Right ventricle myocardium inferior (tissue), 1 donor: ENCODE measurements around the gene ARID2. TPM values are rescaled to one million over a fixed set of nuclear protein-coding genes. Genes with fewer than 3 reads are reported as not detected.

ENCODE experiments used
- ATAC-seq: fragments of 200-7000 bp; cut with Tn5 transposase; one replicate; pipeline ENCODE4 v1.9.1; 2020; ENCODE audit warnings: mild to moderate bottlenecking, moderate library complexity
- DNase-seq: peaks from one replicate; pipeline ENCODE4 v3.0.0; 2021; ENCODE audit errors: missing footprints
- intact Hi-C: fragments of 100-400 bp; cut with DNase I; formaldehyde crosslinking; loops from one replicate; pipeline ENCODE4 v1.11.0; 2022
- long read RNA-seq: library from polyadenylated mRNA; unstranded; transcript quantifications from one replicate; pipeline ENCODE4 v2.0.0, GENCODE V29; 2021
- total RNA-seq: library from RNA; stranded (reverse); fragmentation: NEBNext Ultra II Directional; extraction: Animal tissue kit (Norgen Biotek cat#: 25700); gene quantifications from one replicate; pipeline ENCODE4 v1.2.1, GENCODE V29; 2021
- donor health status: DM: no; HTN: yes; CAD: no; lungs with severe emphysema.

The ARID2 gene
- 11.9 TPM for total RNA-seq
- long read RNA-seq, full-length matches to known transcripts = 1 of 5 reads
- long read RNA-seq, partial matches to known transcripts = 4 of 5 reads
- long read RNA-seq, other reads (novel, unspliced or antisense) = 0 of 5 reads

- peak; percentile 26 for ATAC-seq
- intact Hi-C loops = loop anchor here (1.0 to 5.0 kb wide), 5 partner anchors 57 to 557 kb away; partner anchors contain the start of genes ANO6 and SCAF11
Observed at GRCh38 chr12:45729233-45730083, at the start of gene ARID2. Gene ARID2 (plus strand): TSS chr12:45729706. CDS start chr12:45729837, 131 bp downstream.

GRCh38 chr12:45680362-45680761 is 49.1 kb upstream of the ARID2 start:
- no peak for ATAC-seq
- intact Hi-C loops = no loop called here
- DNase-seq = no peak

More at GRCh38 chr12:45729233-45730083, at the start of gene ARID2:
- DNase-seq = peak; percentile 83

- ATAC-seq = no peak
- DNase-seq = no peak
- intact Hi-C loops = no loop called here
Observed at GRCh38 chr12:45681465-45681864, 48.0 kb upstream of the ARID2 start.

GRCh38 chr12:45685680-45686079 is 43.8 kb upstream of the ARID2 start:
- ATAC-seq = no peak
- DNase-seq = no peak
- intact Hi-C loops = no loop called here

GRCh38 chr12:45687081-45688015 is 42.2 kb upstream of the ARID2 start:
- DNase-seq = no peak
- intact Hi-C loops = no loop called here
- ATAC-seq = no peak

- intact Hi-C loops = no loop called here
- no peak for ATAC-seq
- no peak for DNase-seq
Observed at GRCh38 chr12:45688183-45688582, 41.3 kb upstream of the ARID2 start.

GRCh38 chr12:45695035-45695434 is 34.5 kb upstream of the ARID2 start:
- ATAC-seq (no peak), DNase-seq (no peak)
- intact Hi-C loops = no loop called here

GRCh38 chr12:45695606-45696005 is 33.9 kb upstream of the ARID2 start:
- DNase-seq (no peak), ATAC-seq (no peak)
- intact Hi-C loops = no loop called here

- DNase-seq = no peak
- no peak for ATAC-seq
- intact Hi-C loops = no loop called here
Observed at GRCh38 chr12:45696049-45696448, 33.5 kb upstream of the ARID2 start.

GRCh38 chr12:45697371-45697770 is 32.1 kb upstream of the ARID2 start:
- intact Hi-C loops = no loop called here
- DNase-seq = no peak
- no peak for ATAC-seq

- intact Hi-C loops = no loop called here
- DNase-seq = no peak
- ATAC-seq = no peak
Observed at GRCh38 chr12:45701296-45701695, 28.2 kb upstream of the ARID2 start.

GRCh38 chr12:45703942-45704341 is 25.6 kb upstream of the ARID2 start:
- intact Hi-C loops = no loop called here
- no peak for ATAC-seq
- no peak for DNase-seq

GRCh38 chr12:45704968-45705367 is 24.5 kb upstream of the ARID2 start:
- intact Hi-C loops = no loop called here
- ATAC-seq = no peak
- no peak for DNase-seq

GRCh38 chr12:45705404-45705803 is 24.1 kb upstream of the ARID2 start:
- intact Hi-C loops = no loop called here
- no peak for DNase-seq
- ATAC-seq = no peak

- ATAC-seq (no peak), DNase-seq (no peak)
- intact Hi-C loops = no loop called here
Observed at GRCh38 chr12:45707241-45707857, 22.2 kb upstream of the ARID2 start.

- DNase-seq = no peak
- no peak for ATAC-seq
- intact Hi-C loops = no loop called here
Observed at GRCh38 chr12:45708363-45708762, 21.1 kb upstream of the ARID2 start.

GRCh38 chr12:45708901-45709300 is 20.6 kb upstream of the ARID2 start:
- no peak for DNase-seq
- no peak for ATAC-seq
- intact Hi-C loops = no loop called here

- intact Hi-C loops = no loop called here
- DNase-seq (no peak), ATAC-seq (no peak)
Observed at GRCh38 chr12:45712319-45712718, 17.2 kb upstream of the ARID2 start.

- ATAC-seq = no peak
- intact Hi-C loops = no loop called here
- DNase-seq = no peak
Observed at GRCh38 chr12:45713078-45713477, 16.4 kb upstream of the ARID2 start.
